ENCODE measurements around the gene DHRS7B. TPM values are rescaled to one million over a fixed set of nuclear protein-coding genes. Genes with fewer than 3 reads are reported as not detected.

The DHRS7B gene
- total RNA-seq, 2 experiments from 2014 or later = 18.8 to 19.0 TPM

- CTCF ChIA-PET = interaction anchor here (1.2 to 2.1 kb wide), 5 partner anchors 10 to 273 kb away, joined by 3 to 5 read pairs (median 4); no protein-coding TSS in a partner anchor
- H3K4me3 Mint-ChIP-seq = no peak overlapping the region
- ATAC-seq = no peak
Measured at GRCh38 chr17:21239680-21240368, 113.1 kb downstream of the DHRS7B start.

GRCh38 chr17:21240369-21241055 is 113.7 kb downstream of the DHRS7B start:
- Mint-ChIP-seq H3K9me3 (ENCODE audit: low read depth) (no peaks in the 10 kb centered on the region), H3K4me1 (no peaks in the 10 kb centered on the region), H3K27ac (no peak overlapping the region), H3K4me3 (no peak overlapping the region), H3K27me3 (no peaks in the 10 kb centered on the region), H3K36me3 (no peaks in the 10 kb centered on the region)
- CTCF ChIA-PET = interaction anchor here (0.7 to 2.1 kb wide), 6 partner anchors 10 to 272 kb away, joined by 3 to 5 read pairs (median 3); no protein-coding TSS in a partner anchor
- ATAC-seq (no peak), DNase-seq (no peak)

More at GRCh38 chr17:21239680-21240368, 113.1 kb downstream of the DHRS7B start:
- DNase-seq = no peak
- Mint-ChIP-seq H3K27ac (no peak overlapping the region), H3K27me3 (no peaks in the 10 kb centered on the region), H3K36me3 (no peaks in the 10 kb centered on the region), H3K4me1 (no peaks in the 10 kb centered on the region), H3K9me3 (ENCODE audit: low read depth) (no peaks in the 10 kb centered on the region)

Other genes with a start within 250 kb of the DHRS7B start
- gene USP22, start 84.0 kb upstream of the DHRS7B start, total RNA-seq = 100 to 1,000 TPM; 120 to 180 TPM
- gene TMEM11, start 87.2 kb downstream of the DHRS7B start, total RNA-seq = 10 to 100 TPM; 24.8 to 29.3 TPM
- gene NATD1, start 126.4 kb downstream of the DHRS7B start, total RNA-seq = 1 to 10 TPM; 1.8 to 1.9 TPM
- 10 to 100 TPM; 65.5 to 97.3 TPM for gene MAP2K3, start 157.7 kb downstream of the DHRS7B start, total RNA-seq
- gene KCNJ12, start 249.4 kb downstream of the DHRS7B start, total RNA-seq = not detected

Data from activated CD8-positive, alpha-beta memory T cell treated with anti-CD3 and anti-CD28 coated beads, Interleukin-2, amount 10 ng/mL, durations not matched to agents 7 days and 5 days (primary cell).